ENCODE measurements around the gene HDAC4.

Gene HDAC4

GRCh38 chr2:239129147-239129920 lies 271.5 kb downstream of the HDAC4 start:
- Histone ChIP-seq H3K9ac (ENCODE audit: insufficient read length, low read depth) (no peak overlapping the region), H3K4me1 (ENCODE audit: insufficient read depth, insufficient read length) (peaks cover 4% of the 10 kb centered on the region), H3K9me3 (ENCODE audit: insufficient read depth, low read length) (peaks cover 5% of the 10 kb centered on the region; the same call in 1 of the 2 replicates), H3K36me3 (ENCODE audit: insufficient read depth, insufficient read length, low read length) (peaks cover 65% of the 10 kb centered on the region), H3K27me3 (ENCODE audit: insufficient read depth, insufficient read length) (no peaks in the 10 kb centered on the region), H3K4me3 (ENCODE audit: insufficient read length, low read depth) (no peak overlapping the region)
- no peak for DNase-seq (ENCODE audit: low read depth, low spot score)
- TF ChIP-seq SUZ12 (IDR thresholded peaks at IDR 0.05; ENCODE audit: extremely low read depth, insufficient read depth, insufficient read length) (no peak), YY1 (IDR thresholded peaks at IDR 0.05; ENCODE audit: insufficient read depth, insufficient read length) (no peak)

- H3K9me3 ChIP-seq (ENCODE audit: insufficient read depth, low read length) = peaks cover 5% of the 10 kb centered on the region; the same call in 1 of the 2 replicates
- H3K4me3 ChIP-seq (ENCODE audit: insufficient read length, low read depth) = no peak overlapping the region
- no peak overlapping the region for H3K9ac ChIP-seq (ENCODE audit: insufficient read length, low read depth)
- DNase-seq (ENCODE audit: low read depth, low spot score) = no peak
- peaks cover 4% of the 10 kb centered on the region for H3K4me1 ChIP-seq (ENCODE audit: insufficient read depth, insufficient read length)
- H3K27me3 ChIP-seq (ENCODE audit: insufficient read depth, insufficient read length) = no peaks in the 10 kb centered on the region
- no peak for TF ChIP-seq ZNF274 (IDR thresholded peaks at IDR 0.05; ENCODE audit: low read depth, low read length)
- TF ChIP-seq SUZ12 (IDR thresholded peaks at IDR 0.05; ENCODE audit: extremely low read depth, insufficient read depth, insufficient read length) = no peak
- TF ChIP-seq YY1 (IDR thresholded peaks at IDR 0.05; ENCODE audit: insufficient read depth, insufficient read length) = no peak
- peaks cover 62% of the 10 kb centered on the region for H3K36me3 ChIP-seq (ENCODE audit: insufficient read depth, insufficient read length, low read length)
Measured at GRCh38 chr2:239128706-239129105, 272.1 kb downstream of the HDAC4 start.

GRCh38 chr2:239127513-239127912 lies 273.3 kb downstream of the HDAC4 start:
- TF ChIP-seq SUZ12 (IDR thresholded peaks at IDR 0.05; ENCODE audit: extremely low read depth, insufficient read depth, insufficient read length) (no peak), YY1 (IDR thresholded peaks at IDR 0.05; ENCODE audit: insufficient read depth, insufficient read length) (no peak), ZNF274 (IDR thresholded peaks at IDR 0.05; ENCODE audit: low read depth, low read length) (no peak)
- H3K9ac ChIP-seq (ENCODE audit: insufficient read length, low read depth) = no peak overlapping the region
- peaks cover 52% of the 10 kb centered on the region for H3K36me3 ChIP-seq (ENCODE audit: insufficient read depth, insufficient read length, low read length)
- H3K4me1 ChIP-seq (ENCODE audit: insufficient read depth, insufficient read length) = peaks cover 5% of the 10 kb centered on the region
- no peak for DNase-seq (ENCODE audit: low read depth, low spot score)
- H3K9me3 ChIP-seq (ENCODE audit: insufficient read depth, low read length) = peaks cover 5% of the 10 kb centered on the region; the same call in 1 of the 2 replicates
- H3K4me3 ChIP-seq (ENCODE audit: insufficient read length, low read depth) = no peak overlapping the region
- no peaks in the 10 kb centered on the region for H3K27me3 ChIP-seq (ENCODE audit: insufficient read depth, insufficient read length)

- H3K4me3 ChIP-seq (ENCODE audit: insufficient read length, low read depth) = no peak overlapping the region
- no peak for TF ChIP-seq YY1 (IDR thresholded peaks at IDR 0.05; ENCODE audit: insufficient read depth, insufficient read length)
- H3K27me3 ChIP-seq (ENCODE audit: insufficient read depth, insufficient read length) = no peaks in the 10 kb centered on the region
- DNase-seq (ENCODE audit: low read depth, low spot score) = no peak
- no peak overlapping the region for H3K9ac ChIP-seq (ENCODE audit: insufficient read length, low read depth)
- H3K4me1 ChIP-seq (ENCODE audit: insufficient read depth, insufficient read length) = peaks cover 9% of the 10 kb centered on the region
- H3K36me3 ChIP-seq (ENCODE audit: insufficient read depth, insufficient read length, low read length) = peaks cover 39% of the 10 kb centered on the region
- H3K9me3 ChIP-seq (ENCODE audit: insufficient read depth, low read length) = peaks cover 5% of the 10 kb centered on the region; the same call in 1 of the 2 replicates
Measured at GRCh38 chr2:239125726-239126675, 274.8 kb downstream of the HDAC4 start.

- Histone ChIP-seq H3K27me3 (ENCODE audit: insufficient read depth, insufficient read length) (no peaks in the 10 kb centered on the region), H3K36me3 (ENCODE audit: insufficient read depth, insufficient read length, low read length) (peaks cover 30% of the 10 kb centered on the region), H3K4me3 (ENCODE audit: insufficient read length, low read depth) (no peak overlapping the region), H3K9me3 (ENCODE audit: insufficient read depth, low read length) (peaks cover 5% of the 10 kb centered on the region; the same call in 1 of the 2 replicates), H3K9ac (ENCODE audit: insufficient read length, low read depth) (no peak overlapping the region), H3K4me1 (ENCODE audit: insufficient read depth, insufficient read length) (peaks cover 9% of the 10 kb centered on the region)
- DNase-seq (ENCODE audit: low read depth, low spot score) = no peak
- TF ChIP-seq YY1 (IDR thresholded peaks at IDR 0.05; ENCODE audit: insufficient read depth, insufficient read length) = no peak
- TF ChIP-seq ZNF274 (IDR thresholded peaks at IDR 0.05; ENCODE audit: low read depth, low read length) = no peak
- no peak for TF ChIP-seq SUZ12 (IDR thresholded peaks at IDR 0.05; ENCODE audit: extremely low read depth, insufficient read depth, insufficient read length)
Measured at GRCh38 chr2:239124152-239124899, 276.5 kb downstream of the HDAC4 start.

- Histone ChIP-seq H3K4me1 (ENCODE audit: insufficient read depth, insufficient read length) (peaks cover 5% of the 10 kb centered on the region), H3K9ac (ENCODE audit: insufficient read length, low read depth) (no peak overlapping the region), H3K9me3 (ENCODE audit: insufficient read depth, low read length) (peaks cover 5% of the 10 kb centered on the region; the same call in 1 of the 2 replicates), H3K27me3 (ENCODE audit: insufficient read depth, insufficient read length) (no peaks in the 10 kb centered on the region), H3K4me3 (ENCODE audit: insufficient read length, low read depth) (no peak overlapping the region), H3K36me3 (ENCODE audit: insufficient read depth, insufficient read length, low read length) (peaks cover 26% of the 10 kb centered on the region)
- no peak for DNase-seq (ENCODE audit: low read depth, low spot score)
- TF ChIP-seq ZNF274 (IDR thresholded peaks at IDR 0.05; ENCODE audit: low read depth, low read length) (no peak), YY1 (IDR thresholded peaks at IDR 0.05; ENCODE audit: insufficient read depth, insufficient read length) (no peak), SUZ12 (IDR thresholded peaks at IDR 0.05; ENCODE audit: extremely low read depth, insufficient read depth, insufficient read length) (no peak)
Measured at GRCh38 chr2:239122421-239123110, 278.3 kb downstream of the HDAC4 start.
